Suprapubic skin (tissue), 4 donors: ENCODE results near the gene ID2. TPM values are rescaled to one million over a fixed set of nuclear protein-coding genes. Genes with fewer than 3 reads are reported as not detected.
A peak's percentile ranks its signal among the peaks of the same experiment; 100 is the strongest.

Experiments used
- DNase-seq, 2 donors: peaks; one replicate each; pipeline ENCODE4 v3.0.0-alpha.2; 2019; ENCODE audit warnings: low spot score in 2 of 2
- H3K27ac ChIP-seq: fragments of 200-600 bp; sonication (generic); one replicate; pipeline ENCODE4 v1.5.1; 2019
- H3K27me3 ChIP-seq: fragments of 200-600 bp; sonication (generic); one replicate; pipeline ENCODE4 v1.5.1; 2019
- H3K36me3 ChIP-seq: fragments of 200-600 bp; sonication (generic); one replicate; pipeline ENCODE4 v1.5.1; 2019
- H3K4me1 ChIP-seq: fragments of 200-600 bp; sonication (generic); one replicate; pipeline ENCODE4 v1.5.1; 2019
- H3K4me3 ChIP-seq: fragments of 200-600 bp; sonication (generic); one replicate; pipeline ENCODE4 v1.5.1; 2019; ENCODE audit warnings: mild to moderate bottlenecking
- H3K9me3 ChIP-seq: fragments of 200-600 bp; sonication (generic); one replicate; pipeline ENCODE4 v1.5.1; 2019
- CTCF ChIP-seq, 2 donors: fragments of 200-600 bp in 1 of 2; fragments of 450-650 bp in 1 of 2; sonication (generic) in 1 of 2; IDR thresholded peaks; one replicate each; pipeline ENCODE4 v1.5.1; 2016 to 2019; ENCODE audit warnings: antibody characterized with exemption in 2 of 2, mild to moderate bottlenecking in 1 of 2, moderate library complexity in 1 of 2
- EP300 ChIP-seq: sonication (generic); formaldehyde crosslinking; IDR thresholded peaks from one replicate; pipeline ENCODE4 v1.6.1; 2017; ENCODE audit warnings: antibody characterized with exemption
- POLR2A ChIP-seq, 2 donors: fragments of 450-650 bp; IDR thresholded peaks; one replicate each; pipeline ENCODE4 v1.6.1; 2017; ENCODE audit warnings: antibody characterized with exemption in 2 of 2, mild to moderate bottlenecking in 2 of 2, moderate library complexity in 2 of 2
- POLR2AphosphoS5 ChIP-seq, 3 donors: sonication (generic); formaldehyde crosslinking; IDR thresholded peaks; one replicate each; pipeline ENCODE4 v1.6.1; 2017; ENCODE audit warnings: antibody characterized with exemption in 3 of 3
- WGBS: methylation state at CpG from one replicate; pipeline ENCODE4 v1.1.5; 2018; 5-methylcytosine and 5-hydroxymethylcytosine counted together
- total RNA-seq, 4 donors: library from RNA; depleted of rRNA; stranded (reverse); fragments of >200 nt; gene quantifications; one replicate each; pipeline ENCODE4 v1.1.0, GENCODE V29; 2016

Gene ID2
- total RNA-seq, 4 donors from 2014 or later = 179 to 249 (median 211) TPM

DNA sequence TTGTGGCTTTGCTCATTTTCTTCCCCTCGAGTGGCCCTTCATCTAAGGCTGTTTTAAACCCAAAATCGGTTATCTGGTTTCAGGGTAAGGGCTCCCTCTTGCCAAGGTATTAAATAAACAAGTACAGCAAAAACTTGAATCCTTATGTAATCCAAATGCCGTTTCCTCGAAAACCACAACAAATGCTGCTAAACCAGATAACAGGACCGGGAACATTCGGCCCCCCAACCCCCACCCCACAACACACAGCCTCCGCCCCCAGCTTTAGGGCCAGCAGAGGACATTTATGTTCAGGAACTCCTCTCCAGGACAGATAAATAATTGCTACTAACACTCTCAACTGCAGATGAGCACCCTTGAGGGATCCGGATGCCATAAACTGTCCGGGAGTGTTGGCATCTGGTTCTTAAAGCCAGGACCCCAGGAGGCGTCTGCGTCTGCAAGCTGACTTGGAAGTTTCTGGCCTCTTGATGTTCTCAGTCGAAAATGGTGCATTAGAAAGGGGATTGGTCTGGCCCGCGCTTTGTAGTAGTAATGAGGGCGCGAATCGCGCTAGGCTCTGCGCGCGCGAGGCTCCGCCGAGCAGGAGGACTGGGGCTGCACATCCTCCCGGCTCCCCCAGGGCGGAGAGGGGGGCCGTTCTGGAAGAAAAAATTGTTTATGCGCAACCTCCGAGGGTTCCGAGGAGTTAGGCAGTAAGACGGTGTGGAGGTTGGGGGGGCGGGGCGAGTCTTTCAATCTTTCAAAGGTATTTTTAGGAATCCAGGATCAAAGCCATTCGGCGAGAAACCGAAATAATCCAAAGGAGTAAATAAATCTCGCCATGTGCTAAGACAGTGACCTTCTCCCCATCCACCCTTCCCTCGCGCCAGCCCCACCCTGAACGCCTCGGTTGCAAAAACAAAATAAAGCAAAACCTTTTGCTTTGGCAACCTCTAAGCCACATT is 3.9 kb upstream of the ID2 start:
- Histone ChIP-seq H3K27ac (peak overlapping the region; percentile 96), H3K4me3 (peak overlapping the region; percentile 54), H3K27me3 (no peaks in the 10 kb centered on the region), H3K9me3 (peaks cover 5% of the 10 kb centered on the region), H3K36me3 (no peaks in the 10 kb centered on the region), H3K4me1 (peaks cover 52% of the 10 kb centered on the region)
- no peak for TF ChIP-seq POLR2A (IDR thresholded peaks at IDR 0.05)
- TF ChIP-seq POLR2AphosphoS5 (IDR thresholded peaks at IDR 0.05) = no peak
- no peak for TF ChIP-seq CTCF (IDR thresholded peaks at IDR 0.05)
- no peak for TF ChIP-seq EP300
- WGBS = under 1% methylated on average over 37 of the region's 41 CpGs
- DNase-seq = peak in 1 of 2 donors; percentile 78

GRCh38 chr2:8678731-8679566 is 2.9 kb upstream of the ID2 start:
- Histone ChIP-seq H3K27ac (peak overlapping the region; percentile 96), H3K36me3 (no peaks in the 10 kb centered on the region), H3K4me1 (peaks cover 52% of the 10 kb centered on the region), H3K4me3 (peak overlapping the region; percentile 54), H3K9me3 (peaks cover 5% of the 10 kb centered on the region), H3K27me3 (no peaks in the 10 kb centered on the region)
- TF ChIP-seq EP300 (no peak), POLR2A (IDR thresholded peaks at IDR 0.05) (peak in 1 of 2 donors; percentile 6), POLR2AphosphoS5 (IDR thresholded peaks at IDR 0.05) (peak in 2 of 3 donors; percentile 11 to 29), CTCF (IDR thresholded peaks at IDR 0.05) (no peak)
- DNase-seq = peak; percentile 93 to 94
- 0% methylated on average over 25 of the region's 91 CpGs for WGBS

DNA sequence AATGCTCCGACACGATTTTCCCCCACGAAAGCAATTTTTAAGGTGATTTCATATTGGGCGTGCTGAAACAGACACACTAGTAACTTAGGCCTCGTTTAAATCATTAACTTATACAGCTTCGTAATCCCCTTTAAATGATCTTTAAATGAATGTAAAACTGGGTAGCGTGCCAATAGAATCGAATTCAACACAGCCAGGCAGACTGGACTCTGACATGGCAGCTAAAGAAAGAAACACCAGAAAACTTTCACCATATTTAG is 2.4 kb upstream of the ID2 start:
- H3K27ac ChIP-seq = peak overlapping the region; percentile 96
- H3K4me1 ChIP-seq = peaks cover 54% of the 10 kb centered on the region
- no peaks in the 10 kb centered on the region for H3K36me3 ChIP-seq
- 20% methylated on average over 8 of the region's 8 CpGs for WGBS
- no peaks in the 10 kb centered on the region for H3K27me3 ChIP-seq
- TF ChIP-seq POLR2A (IDR thresholded peaks at IDR 0.05) = no peak
- no peak for TF ChIP-seq POLR2AphosphoS5 (IDR thresholded peaks at IDR 0.05)
- no peak for TF ChIP-seq EP300
- TF ChIP-seq CTCF (IDR thresholded peaks at IDR 0.05) = no peak
- no peak for DNase-seq
- H3K4me3 ChIP-seq = peak overlapping the region; percentile 54
- peaks cover 2% of the 10 kb centered on the region for H3K9me3 ChIP-seq

- Histone ChIP-seq H3K4me3 (peak overlapping the region; percentile 77), H3K27me3 (no peaks in the 10 kb centered on the region), H3K36me3 (no peaks in the 10 kb centered on the region), H3K9me3 (no peaks in the 10 kb centered on the region), H3K27ac (peak overlapping the region; percentile 96), H3K4me1 (peaks cover 59% of the 10 kb centered on the region)
- TF ChIP-seq POLR2AphosphoS5 (IDR thresholded peaks at IDR 0.05) = no peak
- TF ChIP-seq EP300 = no peak
- no peak for TF ChIP-seq POLR2A (IDR thresholded peaks at IDR 0.05)
- TF ChIP-seq CTCF (IDR thresholded peaks at IDR 0.05) = no peak
- WGBS = 14% methylated on average over 19 of the region's 19 CpGs
- no peak for DNase-seq
Measured at GRCh38 chr2:8679827-8680731, 1.8 kb upstream of the ID2 start.
